ENCODE data around the gene FBXO34.

The FBXO34 gene

DNA sequence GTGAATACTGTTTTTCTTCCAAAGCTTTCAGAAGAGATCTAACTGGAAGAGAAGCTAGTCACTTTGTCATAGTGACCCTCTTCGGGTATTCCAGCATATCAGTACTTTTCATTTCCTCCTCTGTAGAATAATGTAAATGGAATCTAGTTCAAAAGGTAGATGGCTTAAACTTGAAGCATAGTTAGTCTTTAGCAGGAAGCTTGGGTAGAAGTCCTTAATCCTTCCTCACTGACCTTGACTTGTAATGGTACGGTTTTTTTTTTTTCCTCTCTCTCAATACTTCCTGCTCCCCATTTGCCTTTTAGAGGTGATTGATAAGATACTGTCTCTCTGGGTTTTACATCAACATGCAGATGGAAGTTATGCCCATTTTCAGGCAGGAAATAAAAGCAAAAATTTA lies 1.7 kb downstream of the FBXO34 start:
- DNase-seq: no peak

DNA sequence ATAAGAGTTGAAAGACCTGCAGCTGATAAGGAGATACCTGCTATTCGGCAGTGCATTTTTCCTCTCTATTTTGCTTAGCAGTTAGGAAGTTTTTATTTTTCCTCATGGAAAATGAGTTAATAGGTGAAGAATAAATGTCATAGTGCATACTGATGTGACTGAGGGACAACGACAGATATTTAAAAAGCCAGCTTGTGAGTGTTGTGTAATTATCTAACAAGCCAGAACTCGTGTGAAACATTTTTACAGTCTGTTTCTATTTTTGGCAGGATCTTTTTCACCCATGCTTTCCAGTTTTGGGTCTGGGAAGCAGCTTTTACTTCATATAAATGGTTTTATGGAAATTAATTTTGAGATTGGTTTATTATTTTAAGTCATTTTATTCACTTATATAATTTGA lies 2.9 kb downstream of the FBXO34 start:
- no peak for DNase-seq

DNA sequence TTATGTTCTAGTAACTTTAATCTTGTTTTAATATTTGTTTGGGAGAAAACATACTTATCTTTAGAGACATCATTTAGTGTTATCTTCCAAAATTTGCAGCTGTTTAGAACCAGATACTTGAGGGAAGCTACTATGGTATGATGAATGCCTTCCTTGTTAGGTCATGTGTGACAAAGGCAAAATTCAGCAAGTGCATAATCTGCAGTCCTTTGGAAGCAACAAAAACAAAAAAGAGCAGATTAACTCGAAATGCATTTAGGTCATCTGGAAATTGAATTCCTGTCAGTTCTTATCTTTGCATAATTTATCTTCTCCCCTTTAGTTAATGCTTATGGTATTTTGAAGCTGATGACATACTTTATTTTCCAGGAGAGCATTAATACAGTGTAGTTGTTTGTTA lies 3.5 kb downstream of the FBXO34 start:
- no peak for DNase-seq

DNA sequence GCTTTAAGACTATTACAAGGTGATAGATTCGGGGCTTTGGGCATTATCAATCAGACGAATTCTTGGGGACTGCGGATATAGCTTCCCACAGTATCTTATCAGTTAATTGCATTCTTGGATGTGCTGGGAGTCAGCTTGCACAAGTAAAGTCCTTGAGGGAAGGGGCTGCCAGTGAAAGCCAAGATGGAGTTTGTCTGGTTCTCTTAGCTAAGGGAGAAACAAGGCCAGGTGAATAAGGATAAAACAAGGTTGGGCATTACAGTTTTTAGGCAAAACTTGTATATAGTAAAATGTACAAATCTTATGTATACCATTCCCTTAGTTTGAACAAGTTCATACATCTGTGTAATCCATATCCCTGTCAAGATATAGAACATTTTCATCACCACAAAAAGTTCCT lies 5.5 kb downstream of the FBXO34 start:
- DNase-seq: no peak

DNA sequence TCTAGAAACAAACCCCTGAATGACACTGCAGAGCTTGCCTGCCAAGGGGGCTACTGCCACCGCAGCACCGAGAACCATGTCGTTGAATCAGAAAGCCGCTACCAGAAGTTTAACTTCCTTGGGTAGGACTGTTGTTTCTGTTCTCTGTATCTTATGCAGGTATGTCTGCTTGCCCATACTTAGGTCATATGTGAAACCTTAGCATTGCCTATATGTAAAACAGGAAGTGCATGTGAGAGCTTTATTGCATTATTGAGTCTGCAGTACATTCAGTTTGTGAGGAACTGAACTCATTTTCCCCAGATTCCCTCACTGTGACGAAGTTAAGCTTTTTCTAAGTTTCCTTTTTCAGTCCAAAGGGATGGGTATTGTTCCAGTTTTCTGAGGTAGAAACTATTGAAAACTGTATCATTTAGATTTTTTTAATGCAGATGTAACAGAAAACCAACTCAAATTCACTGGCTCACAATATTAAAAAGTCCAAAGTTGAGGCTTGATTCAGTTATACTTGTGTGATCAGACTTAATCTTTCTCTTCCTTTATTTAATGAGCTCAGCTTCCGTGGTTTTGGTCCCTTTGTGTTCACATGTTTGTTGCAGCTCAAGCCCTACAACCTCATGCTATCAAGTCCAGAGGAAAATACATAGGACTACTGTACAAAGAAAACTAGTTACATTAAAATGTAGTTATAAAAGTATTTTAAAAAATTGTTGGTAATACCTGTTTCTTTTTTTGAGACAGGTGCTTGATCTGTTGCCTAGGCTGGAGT lies 6.9 kb downstream of the FBXO34 start:
- no peak for DNase-seq

DNA sequence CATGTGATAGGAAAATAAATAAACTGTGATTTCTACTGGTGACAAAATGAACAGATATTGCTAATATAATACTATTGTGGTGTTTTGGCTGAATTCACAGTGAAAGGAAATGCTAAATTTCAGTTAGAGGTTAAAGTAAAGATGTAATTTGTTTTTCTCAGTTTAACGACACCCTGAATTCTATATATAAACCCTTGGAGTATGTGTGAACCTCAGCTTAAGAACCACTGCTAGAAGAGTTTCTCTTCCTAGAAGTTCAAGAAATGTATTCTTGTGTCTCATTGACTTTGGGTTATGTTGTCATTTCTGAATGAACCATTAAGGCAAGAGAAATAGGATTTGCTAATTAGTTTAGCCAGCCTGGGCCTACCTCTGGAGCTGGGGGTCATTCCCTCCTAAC lies 8.2 kb downstream of the FBXO34 start:
- no peak for DNase-seq

DNA sequence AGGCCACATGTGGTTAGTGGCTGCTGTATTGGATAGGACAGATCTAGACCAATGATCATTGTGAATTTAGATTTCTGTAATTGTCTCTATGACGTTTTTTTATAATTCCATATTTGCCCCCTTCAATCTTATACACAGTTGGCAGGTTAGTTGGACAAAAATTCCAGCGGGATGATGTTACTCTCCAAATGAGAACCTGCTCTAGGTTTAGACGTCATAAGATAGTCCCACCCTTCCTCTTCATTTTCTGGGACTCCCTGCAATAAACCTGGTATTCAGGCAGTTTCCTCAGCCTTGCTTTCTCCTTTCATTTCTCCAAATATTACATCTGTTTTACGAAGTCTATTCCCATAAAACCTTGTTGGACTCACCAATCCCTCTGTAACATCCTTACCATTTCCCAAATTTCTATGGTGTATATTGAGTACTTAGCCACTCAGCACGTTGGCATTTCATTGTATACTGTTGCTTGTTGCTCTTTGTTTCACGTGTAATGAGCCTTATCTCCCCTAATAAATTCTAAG lies 10.2 kb downstream of the FBXO34 start:
- DNase-seq: no peak

DNA sequence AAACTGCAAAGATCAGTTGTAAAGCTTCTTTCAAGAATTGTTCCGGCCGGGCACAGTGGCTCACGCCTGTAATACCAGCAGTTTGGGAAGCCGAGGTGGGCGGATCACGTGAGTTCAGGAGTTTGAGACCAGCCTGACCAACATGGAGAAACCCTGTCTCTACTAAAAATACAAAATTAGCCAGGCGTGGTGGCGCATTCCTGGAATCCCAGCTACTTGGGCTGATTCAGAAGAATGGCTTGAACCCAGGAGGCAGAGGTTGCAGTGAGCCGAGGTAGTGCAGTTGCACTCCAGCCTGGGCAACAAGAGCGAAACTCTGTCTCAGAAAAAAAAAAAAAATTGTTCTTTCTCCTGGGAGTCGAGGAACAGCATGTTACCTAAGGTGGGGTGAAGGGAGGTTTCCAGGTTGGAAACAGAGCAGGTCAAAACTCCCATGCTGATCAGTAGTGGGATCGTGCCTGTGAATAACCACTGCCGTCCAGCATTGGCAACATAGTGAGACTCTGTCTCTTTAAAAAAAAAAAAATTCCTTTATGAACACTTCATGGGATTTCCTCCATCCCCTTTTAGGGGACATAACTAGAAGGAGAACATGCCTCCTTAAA lies 13.9 kb downstream of the FBXO34 start:
- no peak for DNase-seq

DNA sequence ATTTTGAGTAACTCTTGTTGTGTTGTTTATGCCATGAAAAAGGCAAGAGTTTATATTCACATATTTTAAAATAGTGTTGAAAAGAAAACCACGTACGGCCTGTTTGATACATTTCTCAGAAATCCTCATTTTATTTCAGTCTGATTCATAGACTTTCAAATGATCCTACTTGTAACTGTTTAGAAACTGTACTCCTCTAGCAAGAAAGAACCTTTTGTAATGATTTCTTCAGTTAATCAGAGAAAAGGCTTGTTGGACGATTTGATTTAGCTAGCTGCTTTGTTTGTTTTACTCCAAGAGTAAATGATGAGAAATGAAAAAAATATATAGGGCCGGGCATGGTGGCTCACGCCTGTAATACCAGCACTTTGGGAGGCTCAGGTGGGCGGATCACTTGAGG lies 17.2 kb downstream of the FBXO34 start:
- no peak for DNase-seq

DNA sequence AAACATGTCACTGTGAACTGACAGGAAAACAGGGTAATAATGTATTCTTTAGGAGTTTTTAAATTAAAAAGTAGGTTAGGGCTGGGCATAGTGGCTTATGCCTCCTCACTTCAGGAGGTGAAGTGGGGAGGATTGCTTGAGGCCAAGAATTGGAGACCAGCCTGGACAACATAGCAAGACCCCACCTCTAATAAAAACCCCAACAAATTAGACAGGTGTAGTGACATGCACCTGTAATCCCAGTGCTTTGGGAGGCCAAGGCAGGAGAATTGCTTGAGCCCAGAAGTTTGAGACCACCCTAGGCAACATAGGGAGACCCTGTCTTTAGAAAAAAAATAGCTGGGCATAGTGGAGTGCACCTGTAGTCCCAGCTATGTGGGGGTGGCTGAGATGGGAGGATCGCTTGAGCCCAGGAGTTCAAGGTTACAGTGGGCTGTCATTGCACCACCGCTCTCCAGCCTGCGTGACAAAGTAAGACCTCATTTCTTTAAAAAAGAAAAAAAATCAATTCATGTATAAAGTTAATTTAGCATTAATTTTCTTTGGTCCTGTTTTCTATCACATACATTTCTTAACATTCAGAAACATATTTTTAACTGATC lies 20.4 kb downstream of the FBXO34 start:
- no peak for DNase-seq

DNA sequence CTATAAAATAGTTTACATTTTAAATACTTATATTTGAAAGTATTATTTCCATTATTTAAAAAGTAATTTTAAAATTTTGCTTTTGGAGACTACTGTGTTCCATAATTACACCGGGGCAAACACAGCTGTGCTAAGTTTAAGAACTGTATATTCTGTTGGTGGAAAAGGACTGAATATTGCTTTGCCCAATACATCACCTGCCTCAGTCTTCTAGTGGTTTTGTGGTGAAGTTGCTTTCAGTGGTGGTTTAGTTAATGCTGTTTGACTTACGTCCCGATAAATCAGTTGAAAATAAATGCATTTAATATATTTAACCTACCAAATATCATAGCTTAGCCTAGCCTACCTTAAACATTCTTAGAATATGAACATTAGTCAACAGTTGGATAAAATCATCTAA lies 23.4 kb downstream of the FBXO34 start:
- DNase-seq: no peak

DNA sequence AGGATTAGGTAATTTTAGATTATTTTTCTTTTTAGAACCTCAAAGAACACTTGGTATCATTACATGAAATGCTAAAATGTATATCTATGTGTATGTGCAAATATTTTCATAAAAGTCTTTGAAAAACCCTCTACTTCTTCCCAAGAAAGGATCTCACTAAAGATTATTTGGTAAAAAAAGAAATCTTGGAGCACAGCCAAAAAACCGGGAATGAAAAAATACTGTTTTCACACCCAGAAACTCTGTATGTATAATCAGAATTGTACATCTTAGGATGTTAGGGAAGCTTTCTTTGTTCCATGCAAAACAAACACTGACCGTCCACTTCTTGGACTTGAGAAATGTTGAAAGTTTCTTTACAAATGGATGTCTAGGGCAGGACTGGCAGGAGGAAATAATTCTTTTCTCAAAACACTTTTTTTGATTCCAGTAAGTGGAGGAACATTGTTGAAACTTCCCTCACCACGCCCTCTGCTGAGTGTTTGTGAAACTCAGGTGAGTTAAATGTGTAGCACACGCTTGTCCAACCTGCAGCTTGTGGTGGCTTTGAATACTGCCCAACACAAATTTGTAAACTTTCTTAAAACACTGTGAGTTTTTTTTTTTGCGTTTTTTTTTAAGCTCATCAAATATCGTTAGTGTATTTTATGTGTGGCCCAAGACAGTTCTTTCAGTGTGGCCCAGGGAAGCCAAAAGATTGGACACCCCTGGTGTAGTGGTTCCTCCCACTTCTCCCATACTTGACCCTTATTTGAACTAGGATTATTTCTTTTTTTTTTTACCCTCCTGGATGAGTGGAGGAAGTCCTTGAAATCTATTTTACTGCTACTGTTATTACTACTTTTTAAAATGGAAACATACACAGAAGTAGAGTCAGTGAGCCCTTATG lies 26.6 kb downstream of the FBXO34 start:
- DNase-seq: no peak

DNA sequence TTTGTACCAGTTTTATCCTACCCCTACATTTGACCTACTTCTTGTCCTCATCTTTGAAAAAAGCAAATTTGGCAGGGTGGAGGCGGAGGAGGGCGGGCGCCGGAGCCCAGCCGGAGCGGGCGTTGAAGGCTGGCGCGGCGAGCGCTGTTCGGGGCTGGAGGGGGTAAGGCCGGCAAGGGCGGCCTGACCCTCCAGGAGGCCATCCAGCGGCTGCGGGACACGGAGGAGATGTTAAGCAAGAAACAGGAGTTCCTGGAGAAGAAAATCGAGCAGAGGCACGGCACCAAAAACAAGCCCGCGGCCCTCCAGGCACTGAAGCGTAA lies 27.2 kb downstream of the FBXO34 start:
- DNase-seq: no peak

DNA sequence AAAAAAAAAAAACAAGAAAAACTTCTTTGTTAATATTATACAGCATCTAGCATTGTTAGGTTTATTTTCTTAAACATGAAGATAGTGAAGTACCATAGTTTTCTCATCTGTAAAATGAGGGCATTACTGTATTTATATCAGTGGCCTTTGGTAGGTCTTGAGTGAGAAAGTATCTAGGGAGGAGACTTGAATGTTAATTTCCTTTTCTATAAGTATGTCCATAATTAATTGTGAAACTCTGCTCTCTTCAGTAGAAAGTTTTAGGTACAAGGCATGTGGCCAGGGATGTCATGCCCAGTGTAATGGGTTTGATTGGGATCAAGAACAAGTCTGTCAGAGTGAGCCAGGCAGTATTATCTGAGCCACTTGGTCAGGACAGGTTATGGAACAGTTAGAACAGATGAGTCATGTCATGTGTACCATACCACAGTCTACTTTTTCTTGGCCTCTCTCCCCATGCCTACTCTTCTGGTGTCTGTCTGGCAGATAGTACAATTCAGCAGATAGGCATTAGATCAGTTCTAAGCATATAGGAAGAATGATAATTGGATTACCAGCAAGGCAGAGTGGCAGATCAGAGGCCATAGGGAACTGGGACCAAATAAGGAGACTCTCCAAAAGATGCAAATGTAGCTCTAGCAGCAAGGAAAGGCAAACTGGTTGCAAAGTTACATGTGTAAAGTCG lies 30.4 kb downstream of the FBXO34 start:
- DNase-seq: no peak

DNA sequence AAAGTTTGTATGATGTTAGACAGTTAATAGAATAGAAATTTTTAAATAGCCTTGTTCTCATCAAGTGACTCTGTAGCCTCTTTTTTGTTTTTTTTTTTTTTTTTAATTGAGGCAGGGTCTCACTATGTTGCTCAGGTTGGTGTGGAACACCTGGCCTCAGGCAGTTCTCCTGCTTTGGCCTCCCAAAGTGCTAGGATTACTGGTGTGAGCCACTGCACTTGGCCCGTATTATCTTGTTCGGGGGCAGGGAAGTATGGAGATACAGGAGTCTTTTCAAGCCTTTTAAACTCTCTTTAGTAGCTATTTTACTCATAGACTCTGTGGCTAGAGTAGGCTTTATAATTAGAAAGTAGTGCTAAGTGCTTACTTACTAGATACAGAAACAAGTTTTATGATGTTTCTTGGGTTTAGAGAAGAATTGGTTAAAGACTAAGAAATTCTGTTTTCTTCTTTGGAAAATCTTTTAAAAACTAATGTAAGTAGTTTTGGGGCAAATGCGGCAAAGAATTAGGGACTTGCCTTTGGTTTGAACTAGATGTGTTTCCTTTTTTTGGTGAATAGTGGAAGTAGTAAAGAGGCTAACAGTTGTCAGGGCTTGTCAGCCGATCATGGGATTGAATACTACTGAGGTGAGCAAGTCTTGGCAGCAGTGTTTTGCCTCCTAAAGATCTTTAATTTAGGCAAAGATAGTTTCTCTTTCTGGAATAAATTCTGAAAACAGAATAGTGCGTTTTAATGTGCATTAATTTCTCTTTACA lies 31.3 kb downstream of the FBXO34 start:
- DNase-seq: no peak

DNA sequence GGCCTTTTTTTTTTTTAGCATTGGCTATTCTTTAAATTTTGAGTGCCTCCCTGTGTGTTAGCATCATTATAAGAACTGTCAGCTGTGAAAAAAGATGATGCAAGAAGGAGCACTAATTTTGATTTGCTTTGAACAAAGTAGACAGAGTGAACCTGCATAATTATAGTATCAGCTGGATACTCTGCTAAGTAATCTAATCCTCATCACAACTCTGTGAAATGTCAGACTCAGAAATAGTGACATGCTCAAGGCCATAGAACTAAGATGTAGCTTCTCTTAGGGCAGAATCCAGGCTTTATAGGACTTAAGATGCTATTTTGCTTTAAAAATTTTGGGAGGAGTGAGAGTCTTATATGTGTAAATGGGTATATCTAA lies 31.9 kb downstream of the FBXO34 start:
- DNase-seq: no peak

DNA sequence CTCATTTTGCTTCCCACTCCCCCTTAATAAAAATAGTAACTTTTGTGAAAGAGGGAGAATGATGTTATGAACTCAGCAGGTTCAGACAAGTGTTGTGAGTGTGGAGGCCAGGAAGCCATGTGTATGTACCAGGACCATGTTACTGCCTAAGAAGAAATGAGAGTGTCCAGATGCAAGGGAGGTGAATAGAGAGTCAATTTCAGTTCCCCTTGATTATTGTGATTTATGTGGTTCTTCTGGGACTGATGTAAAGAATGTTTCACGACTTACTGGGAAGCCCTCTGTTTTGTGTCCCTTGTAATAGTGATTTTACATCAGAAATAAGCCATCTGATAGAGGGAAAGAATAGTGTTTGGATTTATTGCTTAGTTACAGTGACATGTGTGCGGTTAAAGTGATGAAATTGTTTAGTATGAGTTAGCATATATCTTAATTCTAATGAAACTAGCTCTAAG lies 32.5 kb downstream of the FBXO34 start:
- no peak for DNase-seq

DNA sequence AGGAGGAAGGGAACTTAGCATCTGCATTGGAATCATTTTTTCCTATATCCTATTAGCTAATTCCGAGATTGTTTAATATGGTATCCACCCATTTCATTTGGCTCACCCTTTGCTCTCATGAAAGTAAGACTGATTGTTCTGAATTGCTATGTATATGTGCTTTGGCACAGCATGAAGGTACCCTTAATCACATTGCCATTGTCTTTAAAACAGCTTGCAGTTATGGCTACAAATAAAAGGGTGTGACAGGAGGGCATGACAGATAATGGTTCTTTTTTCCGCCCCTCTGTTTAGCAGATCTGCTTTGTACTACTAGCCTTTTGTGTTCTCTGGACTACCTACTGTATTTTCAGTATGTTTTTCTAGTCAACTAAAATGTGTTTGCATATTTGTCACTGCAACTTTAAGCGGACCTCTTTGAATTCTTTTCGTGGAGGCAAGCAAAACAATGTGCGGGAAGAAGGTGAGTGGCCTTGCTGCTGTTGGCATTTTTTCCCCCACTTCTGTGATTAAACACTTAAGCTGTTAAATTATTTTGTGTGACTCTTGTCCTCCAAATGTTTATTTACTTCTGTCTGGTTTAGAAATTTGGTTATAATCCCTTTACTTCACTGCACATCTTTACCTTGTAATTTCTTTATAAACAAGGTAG lies 35.8 kb downstream of the FBXO34 start:
- no peak for DNase-seq

DNA sequence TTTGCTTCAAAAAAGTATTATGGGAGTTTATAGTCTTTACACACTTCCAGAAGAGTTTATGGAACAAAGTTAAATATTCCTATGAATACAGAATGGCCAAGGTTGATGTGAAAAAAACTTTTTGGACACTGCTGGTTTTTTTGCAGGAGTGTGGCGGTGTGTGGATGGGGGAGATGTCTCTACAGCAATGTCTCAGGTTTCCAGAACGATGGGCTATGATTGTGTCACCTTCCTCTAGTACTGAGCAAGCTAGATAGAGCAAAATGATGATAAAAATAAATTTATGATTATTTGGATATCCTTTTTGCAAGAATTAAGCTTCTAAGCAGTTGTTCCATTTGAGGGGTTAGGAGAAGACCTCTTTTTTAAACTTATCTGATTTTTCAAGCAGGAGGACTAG lies 37.9 kb downstream of the FBXO34 start:
- no peak for DNase-seq

DNA sequence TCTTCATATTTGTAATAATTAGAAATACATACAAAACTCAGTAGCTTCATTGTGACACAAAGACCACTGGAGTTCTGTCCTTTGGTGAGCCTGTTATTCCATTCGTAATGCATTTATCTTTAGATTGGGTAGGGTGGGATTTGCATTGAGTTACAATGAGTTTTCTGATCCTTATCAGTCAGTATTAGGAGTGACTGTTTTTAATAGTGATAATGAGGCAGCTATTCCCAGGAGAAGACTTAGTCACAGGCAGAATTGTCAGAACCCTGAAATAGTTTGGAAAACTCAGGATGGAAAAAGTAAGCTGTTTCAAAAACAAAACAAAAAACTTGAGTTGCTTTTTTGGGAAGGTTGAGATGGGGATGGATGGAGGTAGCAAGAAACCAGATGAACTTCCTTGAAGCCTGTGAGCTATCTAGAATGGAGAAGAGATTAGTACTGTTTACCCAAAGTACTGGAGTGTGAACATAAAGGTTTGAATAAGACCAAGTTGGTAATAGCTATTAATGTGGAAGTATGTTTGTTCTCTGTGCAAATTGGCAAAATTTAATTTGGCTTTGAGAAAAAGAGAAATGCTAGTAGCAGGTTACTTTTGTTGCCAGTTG lies 38.6 kb downstream of the FBXO34 start:
- no peak for DNase-seq
